Stomach (tissue), 9 donors: ENCODE measurements around the gene ELOVL5. TPM values are rescaled to one million over a fixed set of nuclear protein-coding genes. Genes with fewer than 3 reads are reported as not detected.

Experiments used
- DNase-seq, 2 donors: peaks; one replicate each; pipeline versions ENCODE4 v3.0.0 to v3.0.0-alpha.2; 2013 to 2019
- H3K27ac ChIP-seq, 5 donors: fragments of 200-600 bp in 4 of 5; sonication (generic) in 4 of 5; one replicate each; pipeline ENCODE4 v1.5.1; 2013 to 2019; ENCODE audit warnings: mild to moderate bottlenecking in 1 of 5, moderate library complexity in 1 of 5
- H3K27me3 ChIP-seq, 3 donors: fragments of 200-600 bp; sonication (generic); one replicate each; pipeline ENCODE4 v1.5.1; 2017 to 2019; ENCODE audit warnings: mixed run types in 1 of 3
- H3K36me3 ChIP-seq, 4 donors: fragments of 200-600 bp; sonication (generic); 1 replicate in 3 of 4; 2 replicates in 1 of 4; pipeline ENCODE4 v1.5.1; 2016 to 2019
- H3K4me1 ChIP-seq, 4 donors: fragments of 200-600 bp; sonication (generic); one replicate each; pipeline ENCODE4 v1.5.1; 2016 to 2019
- H3K4me3 ChIP-seq, 4 donors: fragments of 200-600 bp; sonication (generic) in 3 of 4; one replicate each; pipeline ENCODE4 v1.5.1; 2016 to 2019; ENCODE audit warnings: mild to moderate bottlenecking in 1 of 4
- H3K9me3 ChIP-seq, 4 donors: fragments of 200-600 bp; sonication (generic); one replicate each; pipeline ENCODE4 v1.5.1; 2016 to 2019
- EP300 ChIP-seq: sonication (generic); formaldehyde crosslinking; IDR thresholded peaks from one replicate; pipeline ENCODE4 v1.6.1; 2017; ENCODE audit warnings: antibody characterized with exemption
- POLR2A ChIP-seq, 4 donors: fragments of 450-650 bp; IDR thresholded peaks; one replicate each; pipeline ENCODE4 v1.6.1; 2016; ENCODE audit warnings: antibody characterized with exemption in 4 of 4, control low read depth in 2 of 4, mild to moderate bottlenecking in 1 of 4, moderate library complexity in 1 of 4
- POLR2AphosphoS5 ChIP-seq, 3 donors: sonication (generic); formaldehyde crosslinking; IDR thresholded peaks; one replicate each; pipeline ENCODE4 v1.6.1; 2016; ENCODE audit warnings: antibody characterized with exemption in 3 of 3
- WGBS, 5 donors: extraction: QIAGEN DNeasy Blood & Tissue Kit in 3 of 5; methylation state at CpG; one replicate each; pipeline versions ENCODE4 v1.1.5 to v1.1.7; 2013 to 2018; 5-methylcytosine and 5-hydroxymethylcytosine counted together
- intact Hi-C: fragments of 100-400 bp; cut with DNase I; formaldehyde crosslinking; loops from one replicate; pipeline ENCODE4 v1.15.1; 2023; ENCODE audit warnings: low total_unique reads
- polyA plus RNA-seq, 3 donors: library from polyadenylated mRNA; stranded (reverse); fragments of 200-250 nt; gene quantifications; one replicate each; pipeline ENCODE4 v1.2.3, GENCODE V29; 2013
- total RNA-seq, 5 donors: library from RNA; depleted of rRNA; stranded (reverse); fragments of >200 nt; gene quantifications; one replicate each; pipeline versions ENCODE4 v1.1.0 to v1.2.3, GENCODE V29; 2014 to 2016
- TF ChIP-seq, protein P1 (sequence below), 7 experiments: fragments of 450-650 bp in 4 of 7; fragments of 200-600 bp in 3 of 7; sonication (generic) in 3 of 7; IDR thresholded peaks; one replicate each; pipeline ENCODE4 v1.5.1; 2016 to 2019; ENCODE audit warnings: antibody characterized with exemption in 7 of 7, control low read depth in 2 of 7, mild to moderate bottlenecking in 1 of 7
- donor health status: healthy with polysubstance abuse.
- donor health status: Bipolar disorder and iron deficiency.
- donor health status: healthy.

Gene ELOVL5
- total and polyA plus RNA-seq, 8 donors, result 2.6 to 57.8 (median 12.8) TPM

DNA sequence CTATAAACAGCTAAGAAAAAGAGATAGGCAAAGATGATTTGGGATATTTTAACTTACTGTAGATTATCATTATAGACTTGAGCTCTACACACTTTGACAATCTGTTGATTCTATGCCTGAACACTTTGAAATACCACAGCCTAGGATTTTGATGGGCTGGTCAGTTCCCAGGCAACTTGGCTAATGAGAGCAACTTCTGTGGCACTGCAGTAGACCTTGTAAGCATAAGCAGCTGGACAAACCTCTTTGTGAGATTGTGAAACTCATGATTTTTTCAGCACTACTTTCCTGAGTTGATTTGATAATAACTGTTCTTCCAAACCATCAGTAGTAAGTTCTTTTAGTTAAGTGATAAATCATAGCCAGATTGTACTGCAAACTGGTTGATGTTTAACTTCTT is 27.1 kb upstream of the ELOVL5 start:
- Histone ChIP-seq H3K27ac (no peak overlapping the region), H3K27me3 (no peaks in the 10 kb centered on the region), H3K9me3 (no peaks in the 10 kb centered on the region), H3K4me3 (no peak overlapping the region), H3K36me3 (no peaks in the 10 kb centered on the region), H3K4me1 (no peaks in the 10 kb centered on the region)
- intact Hi-C loops, result no loop called here
- DNase-seq, result peak in 1 of 2 donors; percentile 13
- TF ChIP-seq POLR2AphosphoS5 (IDR thresholded peaks at IDR 0.05) (no peak), POLR2A (IDR thresholded peaks at IDR 0.05) (no peak), EP300 (no peak)
- TF ChIP-seq, protein P1, sequence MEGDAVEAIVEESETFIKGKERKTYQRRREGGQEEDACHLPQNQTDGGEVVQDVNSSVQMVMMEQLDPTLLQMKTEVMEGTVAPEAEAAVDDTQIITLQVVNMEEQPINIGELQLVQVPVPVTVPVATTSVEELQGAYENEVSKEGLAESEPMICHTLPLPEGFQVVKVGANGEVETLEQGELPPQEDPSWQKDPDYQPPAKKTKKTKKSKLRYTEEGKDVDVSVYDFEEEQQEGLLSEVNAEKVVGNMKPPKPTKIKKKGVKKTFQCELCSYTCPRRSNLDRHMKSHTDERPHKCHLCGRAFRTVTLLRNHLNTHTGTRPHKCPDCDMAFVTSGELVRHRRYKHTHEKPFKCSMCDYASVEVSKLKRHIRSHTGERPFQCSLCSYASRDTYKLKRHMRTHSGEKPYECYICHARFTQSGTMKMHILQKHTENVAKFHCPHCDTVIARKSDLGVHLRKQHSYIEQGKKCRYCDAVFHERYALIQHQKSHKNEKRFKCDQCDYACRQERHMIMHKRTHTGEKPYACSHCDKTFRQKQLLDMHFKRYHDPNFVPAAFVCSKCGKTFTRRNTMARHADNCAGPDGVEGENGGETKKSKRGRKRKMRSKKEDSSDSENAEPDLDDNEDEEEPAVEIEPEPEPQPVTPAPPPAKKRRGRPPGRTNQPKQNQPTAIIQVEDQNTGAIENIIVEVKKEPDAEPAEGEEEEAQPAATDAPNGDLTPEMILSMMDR (IDR thresholded peaks at IDR 0.05), result no peak

DNA sequence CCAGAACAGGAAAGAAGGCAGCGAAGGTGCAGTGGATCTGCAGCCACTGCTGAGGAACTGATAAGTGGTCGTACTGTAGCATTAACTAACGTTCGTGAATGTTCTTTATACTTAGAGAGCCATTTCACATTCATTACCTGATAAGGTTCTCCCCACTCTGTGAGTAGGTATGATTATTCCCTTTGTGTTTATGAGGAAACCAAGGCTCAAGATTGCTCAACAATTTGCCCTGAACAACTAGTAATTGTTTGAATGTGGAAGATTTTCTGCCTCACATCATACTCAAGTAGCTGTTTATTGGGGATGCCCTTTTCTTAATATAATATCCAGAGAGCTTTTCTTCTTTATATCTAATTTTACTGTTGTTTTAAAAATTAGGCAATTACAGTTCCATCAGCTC is 24.9 kb upstream of the ELOVL5 start:
- intact Hi-C loops, result no loop called here
- Histone ChIP-seq H3K4me3 (no peak overlapping the region), H3K27me3 (no peaks in the 10 kb centered on the region), H3K4me1 (no peaks in the 10 kb centered on the region), H3K36me3 (no peaks in the 10 kb centered on the region), H3K9me3 (no peaks in the 10 kb centered on the region), H3K27ac (no peak overlapping the region)
- DNase-seq, result no peak
- no peak for TF ChIP-seq EP300
- TF ChIP-seq, protein P1 (IDR thresholded peaks at IDR 0.05), result no peak
- TF ChIP-seq POLR2AphosphoS5 (IDR thresholded peaks at IDR 0.05), result no peak
- TF ChIP-seq POLR2A (IDR thresholded peaks at IDR 0.05), result no peak
- 47 to 66% (median 53%) methylated on average over 4 of the region's 4 CpGs for WGBS, 5 donors

DNA sequence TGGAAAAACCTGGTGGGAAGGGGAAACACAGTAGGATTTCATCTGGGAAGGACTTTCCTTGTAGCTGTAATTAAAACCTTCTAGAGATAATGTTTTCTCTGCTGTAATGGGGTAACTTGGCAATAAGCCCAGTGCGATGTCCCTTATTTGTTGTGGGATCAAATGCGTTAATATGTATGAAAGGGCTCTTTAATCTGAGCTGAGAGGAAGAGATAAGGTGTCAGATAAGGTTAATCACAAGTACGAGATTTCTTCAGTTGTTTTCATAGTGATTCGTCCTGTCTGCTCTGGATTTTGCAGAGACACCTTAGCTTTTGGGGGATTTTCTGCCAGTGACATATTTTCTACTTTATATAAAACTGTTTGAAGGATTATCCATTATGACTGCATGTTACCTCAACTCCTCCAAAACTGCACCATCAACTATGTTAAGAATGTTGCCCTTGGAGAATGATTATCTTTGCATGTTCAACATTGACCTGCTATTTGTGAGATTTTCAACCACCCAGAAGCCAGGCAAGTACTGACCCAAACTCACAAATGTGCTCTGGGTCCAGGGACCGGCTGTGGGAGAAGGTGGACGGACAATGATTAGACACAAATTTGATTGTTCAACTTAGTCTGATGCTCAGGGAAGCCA is 21.2 kb upstream of the ELOVL5 start:
- H3K4me3 ChIP-seq, result no peak overlapping the region
- H3K4me1 ChIP-seq, result no peaks in the 10 kb centered on the region
- DNase-seq, result no peak
- intact Hi-C loops, result no loop called here
- H3K36me3 ChIP-seq, result no peaks in the 10 kb centered on the region
- TF ChIP-seq POLR2AphosphoS5 (IDR thresholded peaks at IDR 0.05), result no peak
- no peak for TF ChIP-seq EP300
- TF ChIP-seq, protein P1 (IDR thresholded peaks at IDR 0.05), result no peak
- no peak for TF ChIP-seq POLR2A (IDR thresholded peaks at IDR 0.05)
- 40 to 60% (median 48%) methylated on average over 6 of the region's 6 CpGs for WGBS, 5 donors
- H3K27me3 ChIP-seq, result no peaks in the 10 kb centered on the region
- H3K9me3 ChIP-seq, result peaks cover 0 to 11% (median 0%) of the 10 kb centered on the region in 4 donors
- H3K27ac ChIP-seq, result no peak overlapping the region

DNA sequence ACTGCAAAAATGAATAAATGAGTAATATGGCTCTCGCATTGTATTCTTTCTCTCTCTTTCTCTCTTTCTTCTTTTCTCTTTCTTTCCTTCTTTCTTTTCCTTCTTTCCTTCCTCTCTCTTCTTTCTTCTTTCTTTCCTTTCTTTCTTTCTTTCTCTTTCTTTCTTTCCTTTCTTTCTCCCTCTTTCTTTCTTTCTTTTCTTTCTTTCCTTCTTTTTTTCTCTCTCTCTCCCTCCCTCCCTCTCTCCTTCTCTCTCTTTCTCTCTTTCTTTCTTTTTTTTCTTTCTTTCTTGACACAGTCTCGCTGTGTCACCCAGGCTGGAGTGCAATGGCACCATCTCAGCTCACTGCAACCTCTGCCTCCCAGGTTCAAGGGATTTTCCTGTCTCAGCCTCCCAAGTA is 20.3 kb upstream of the ELOVL5 start:
- DNase-seq, result no peak
- 89 to 97% (median 95%) methylated on average over 2 of the region's 2 CpGs for WGBS, 5 donors
- Histone ChIP-seq H3K36me3 (no peaks in the 10 kb centered on the region), H3K27me3 (no peaks in the 10 kb centered on the region), H3K4me1 (no peaks in the 10 kb centered on the region), H3K9me3 (peaks cover 0 to 11% (median 0%) of the 10 kb centered on the region in 4 donors), H3K27ac (no peak overlapping the region), H3K4me3 (no peak overlapping the region)
- TF ChIP-seq POLR2AphosphoS5 (IDR thresholded peaks at IDR 0.05) (no peak), POLR2A (IDR thresholded peaks at IDR 0.05) (no peak), EP300 (no peak)
- TF ChIP-seq, protein P1 (IDR thresholded peaks at IDR 0.05), result no peak
- intact Hi-C loops, result no loop called here
